Body of pancreas (tissue), 4 donors: Measurements from ENCODE around the gene ZFYVE21. TPM values are rescaled to one million over a fixed set of nuclear protein-coding genes. Genes with fewer than 3 reads are reported as not detected.

ENCODE experiments used
- ATAC-seq: fragments of 150-250 bp; one replicate; pipeline ENCODE4 v1.9.1; 2016
- DNase-seq, 4 donors: peaks; one replicate each; pipeline ENCODE4 v3.0.0-alpha.2; 2019
- H3K27ac ChIP-seq, 4 donors: fragments of 200-600 bp; sonication (generic); 1 replicate in 3 of 4; 2 replicates in 1 of 4; pipeline versions ENCODE4 v1.5.1 to v1.6.1; 2016 to 2019; ENCODE audit warnings: mild to moderate bottlenecking in 1 of 4, mixed read lengths in 1 of 4, moderate library complexity in 1 of 4
- H3K27me3 ChIP-seq, 2 donors: fragments of 200-600 bp; sonication (generic); one replicate each; pipeline ENCODE4 v1.6.0; 2016; ENCODE audit warnings: mild to moderate bottlenecking in 1 of 2
- H3K36me3 ChIP-seq, 2 donors: fragments of 200-600 bp; sonication (generic); replicated peaks in 1 of 2; 2 replicates each; pipeline ENCODE4 v1.5.1; 2016; ENCODE audit warnings: low read depth in 2 of 2; ENCODE audit not compliant: insufficient read depth in 1 of 2
- H3K4me1 ChIP-seq: fragments of 200-600 bp; sonication (generic); one replicate; pipeline ENCODE4 v1.6.0; 2016
- H3K4me3 ChIP-seq, 2 donors: fragments of 200-600 bp; sonication (generic); 1 replicate in 1 of 2; 2 replicates in 1 of 2; pipeline ENCODE4 v1.5.1; 2016 to 2019
- H3K9me3 ChIP-seq, 3 donors: fragments of 200-600 bp; sonication (generic); 1 replicate in 2 of 3; 2 replicates in 1 of 3; pipeline ENCODE4 v1.5.1; 2016
- POLR2A ChIP-seq, 3 donors: fragments of 450-650 bp; IDR thresholded peaks; one replicate each; pipeline ENCODE4 v1.6.1; 2016; ENCODE audit warnings: antibody characterized with exemption in 3 of 3, mild to moderate bottlenecking in 2 of 3
- WGBS, 2 donors: methylation state at CpG; one replicate each; pipeline ENCODE4 v1.1.5; 2017; 5-methylcytosine and 5-hydroxymethylcytosine counted together
- intact Hi-C: fragments of 100-400 bp; cut with DNase I; formaldehyde crosslinking; loops from one replicate; pipeline ENCODE4 v1.15.1; 2023
- total RNA-seq, 2 donors: library from RNA; depleted of rRNA; stranded (reverse); fragments of >200 nt; gene quantifications; one replicate each; pipeline ENCODE4 v1.1.0, GENCODE V29; 2016
- TF ChIP-seq, protein P1 (sequence below), 7 experiments: fragments of 450-650 bp in 4 of 7; fragments of 200-600 bp in 3 of 7; sonication (generic) in 3 of 7; IDR thresholded peaks; one replicate each; pipeline ENCODE4 v1.5.1; 2016 to 2019; ENCODE audit warnings: antibody characterized with exemption in 7 of 7

Gene ZFYVE21
- total RNA-seq, 2 donors from 2014 or later: 32.9 to 82.4 TPM

DNA sequence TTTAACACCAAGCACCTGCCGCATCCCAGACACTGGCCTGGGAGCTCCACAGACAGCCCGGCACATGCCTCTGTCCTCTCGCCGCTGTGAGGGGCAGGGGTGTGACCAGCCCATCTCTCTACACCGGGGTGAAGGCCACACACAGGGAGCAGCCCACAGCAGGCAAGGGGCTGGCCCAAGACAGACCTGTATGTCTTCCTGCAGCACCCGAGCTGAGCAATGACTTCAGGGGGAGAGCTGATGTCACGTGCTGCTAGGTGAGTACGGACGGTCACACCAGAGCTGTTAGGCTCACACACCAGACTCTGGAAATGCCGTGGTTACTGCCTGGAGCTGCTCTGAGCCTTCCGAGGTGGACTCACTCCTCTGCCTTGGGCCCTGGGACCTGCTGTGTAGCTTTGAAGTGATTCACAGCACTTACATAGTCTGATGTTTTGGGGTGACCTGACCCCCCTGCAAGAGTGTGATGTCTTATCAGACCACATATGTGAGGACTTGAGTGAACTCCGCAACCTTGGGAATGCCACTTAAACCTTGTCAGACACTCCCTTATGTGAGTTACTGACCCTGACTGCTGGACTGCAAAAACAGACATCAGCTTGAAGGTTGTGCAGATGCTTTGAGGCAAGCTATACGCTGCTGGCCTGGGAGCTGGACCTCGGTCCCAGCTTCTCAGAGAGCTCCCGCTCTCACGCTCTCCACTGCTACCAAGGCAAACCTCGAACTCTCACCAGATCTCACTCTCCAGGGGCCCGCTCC is 2.1 kb upstream of the ZFYVE21 start:
- H3K27me3 ChIP-seq: no peaks in the 10 kb centered on the region
- DNase-seq: no peak
- no peak overlapping the region for H3K4me3 ChIP-seq
- WGBS, 2 donors: 76 to 88% methylated on average over 14 to 17 of the region's 18 CpGs
- intact Hi-C loops: no loop called here
- H3K36me3 ChIP-seq: no peaks in the 10 kb centered on the region
- H3K27ac ChIP-seq: no peak overlapping the region
- no peak for ATAC-seq
- no peaks in the 10 kb centered on the region for H3K9me3 ChIP-seq
- peaks cover 54% of the 10 kb centered on the region for H3K4me1 ChIP-seq
- TF ChIP-seq, protein P1, sequence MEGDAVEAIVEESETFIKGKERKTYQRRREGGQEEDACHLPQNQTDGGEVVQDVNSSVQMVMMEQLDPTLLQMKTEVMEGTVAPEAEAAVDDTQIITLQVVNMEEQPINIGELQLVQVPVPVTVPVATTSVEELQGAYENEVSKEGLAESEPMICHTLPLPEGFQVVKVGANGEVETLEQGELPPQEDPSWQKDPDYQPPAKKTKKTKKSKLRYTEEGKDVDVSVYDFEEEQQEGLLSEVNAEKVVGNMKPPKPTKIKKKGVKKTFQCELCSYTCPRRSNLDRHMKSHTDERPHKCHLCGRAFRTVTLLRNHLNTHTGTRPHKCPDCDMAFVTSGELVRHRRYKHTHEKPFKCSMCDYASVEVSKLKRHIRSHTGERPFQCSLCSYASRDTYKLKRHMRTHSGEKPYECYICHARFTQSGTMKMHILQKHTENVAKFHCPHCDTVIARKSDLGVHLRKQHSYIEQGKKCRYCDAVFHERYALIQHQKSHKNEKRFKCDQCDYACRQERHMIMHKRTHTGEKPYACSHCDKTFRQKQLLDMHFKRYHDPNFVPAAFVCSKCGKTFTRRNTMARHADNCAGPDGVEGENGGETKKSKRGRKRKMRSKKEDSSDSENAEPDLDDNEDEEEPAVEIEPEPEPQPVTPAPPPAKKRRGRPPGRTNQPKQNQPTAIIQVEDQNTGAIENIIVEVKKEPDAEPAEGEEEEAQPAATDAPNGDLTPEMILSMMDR (IDR thresholded peaks at IDR 0.05): no peak
- TF ChIP-seq POLR2A (IDR thresholded peaks at IDR 0.05): no peak

DNA sequence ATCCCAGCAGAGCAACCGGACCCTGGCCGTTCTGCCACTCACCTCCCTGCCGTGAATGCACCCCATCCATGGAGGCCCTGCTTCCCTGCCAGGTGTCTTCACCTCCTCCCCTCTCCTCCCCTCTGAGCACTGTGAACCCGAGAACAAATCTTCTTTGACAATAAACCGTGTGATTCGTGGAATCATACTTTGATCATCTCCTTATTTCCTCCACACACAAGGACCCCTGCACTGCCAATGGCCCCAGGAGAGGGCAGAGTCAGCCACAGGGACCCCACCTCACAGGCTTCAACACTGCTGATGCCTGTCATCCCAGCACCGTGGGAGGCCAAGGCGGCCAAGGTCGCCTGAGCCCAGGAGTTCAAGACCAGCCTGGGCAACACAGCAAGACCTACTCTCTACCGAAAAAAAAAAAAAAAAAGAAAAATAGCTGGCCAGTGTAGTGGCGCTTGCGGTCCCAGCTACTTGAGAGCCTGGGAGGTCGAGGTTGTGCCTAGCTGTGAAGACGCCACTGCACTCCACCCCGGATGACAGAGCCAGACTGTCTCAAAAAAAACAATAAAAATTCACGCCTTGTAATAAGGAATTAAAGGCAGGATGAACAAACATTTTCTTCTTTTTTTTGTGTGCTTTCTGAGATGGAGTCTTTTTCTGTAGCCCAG is 1.4 kb upstream of the ZFYVE21 start:
- H3K9me3 ChIP-seq: no peaks in the 10 kb centered on the region
- no peak for DNase-seq
- no peaks in the 10 kb centered on the region for H3K36me3 ChIP-seq
- H3K27me3 ChIP-seq: no peaks in the 10 kb centered on the region
- ATAC-seq: no peak
- 61% methylated on average over 15 to 16 of the region's 16 CpGs for WGBS, 2 donors
- H3K4me3 ChIP-seq: no peak overlapping the region
- intact Hi-C loops: no loop called here
- no peak overlapping the region for H3K27ac ChIP-seq
- peaks cover 54% of the 10 kb centered on the region for H3K4me1 ChIP-seq
- TF ChIP-seq, protein P1 (IDR thresholded peaks at IDR 0.05): no peak
- TF ChIP-seq POLR2A (IDR thresholded peaks at IDR 0.05): no peak

DNA sequence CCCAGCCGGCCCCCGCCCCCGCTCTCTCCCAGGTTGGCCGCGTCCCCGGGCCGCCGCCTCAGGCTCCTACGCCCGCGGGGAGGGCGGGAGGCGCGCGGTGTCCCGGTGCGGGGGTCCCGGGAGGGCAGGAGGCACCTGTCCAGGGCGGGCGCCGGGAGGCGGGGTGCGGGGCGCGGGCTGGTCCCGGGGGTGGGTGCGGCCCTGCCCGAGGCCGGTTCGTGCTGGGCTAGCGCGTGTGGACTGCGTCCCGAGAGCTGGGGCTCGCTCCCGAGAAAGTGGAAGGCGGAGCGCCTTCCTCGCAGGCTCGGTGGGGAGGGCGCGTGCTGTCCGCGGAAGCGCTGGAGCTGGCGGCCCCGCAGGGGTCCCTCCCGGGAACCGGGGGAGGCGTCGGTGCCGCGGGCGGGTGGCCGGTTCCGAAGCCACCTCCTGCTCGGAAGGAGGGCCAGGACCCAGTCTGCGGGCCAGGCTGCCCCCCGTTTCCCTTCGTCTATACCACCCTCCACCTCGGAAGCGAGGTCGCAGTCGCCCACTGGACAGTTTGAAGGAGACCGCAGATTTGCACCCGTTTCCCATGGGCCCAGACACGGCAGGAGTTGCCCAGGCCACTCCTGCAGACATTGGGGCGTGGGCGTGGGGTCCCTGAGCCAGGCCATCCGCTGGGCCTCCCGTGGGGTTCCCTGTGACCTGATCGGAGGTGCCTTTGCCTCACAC is 636 bp downstream of the ZFYVE21 start:
- ATAC-seq: peak; percentile 5
- Histone ChIP-seq H3K4me1 (peaks cover 53% of the 10 kb centered on the region), H3K4me3 (peak overlapping the region; percentile 40 to 77), H3K27me3 (no peaks in the 10 kb centered on the region), H3K27ac (peak overlapping the region; percentile 50 to 83 (median 70)), H3K36me3 (no peaks in the 10 kb centered on the region), H3K9me3 (no peaks in the 10 kb centered on the region)
- TF ChIP-seq, protein P1 (IDR thresholded peaks at IDR 0.05): no peak
- TF ChIP-seq POLR2A (IDR thresholded peaks at IDR 0.05): no peak
- 5 to 17% methylated on average over 10 to 49 of the region's 72 CpGs for WGBS, 2 donors
- intact Hi-C loops: no loop called here
- DNase-seq: peak in 2 of 4 donors; percentile 44 to 45

DNA sequence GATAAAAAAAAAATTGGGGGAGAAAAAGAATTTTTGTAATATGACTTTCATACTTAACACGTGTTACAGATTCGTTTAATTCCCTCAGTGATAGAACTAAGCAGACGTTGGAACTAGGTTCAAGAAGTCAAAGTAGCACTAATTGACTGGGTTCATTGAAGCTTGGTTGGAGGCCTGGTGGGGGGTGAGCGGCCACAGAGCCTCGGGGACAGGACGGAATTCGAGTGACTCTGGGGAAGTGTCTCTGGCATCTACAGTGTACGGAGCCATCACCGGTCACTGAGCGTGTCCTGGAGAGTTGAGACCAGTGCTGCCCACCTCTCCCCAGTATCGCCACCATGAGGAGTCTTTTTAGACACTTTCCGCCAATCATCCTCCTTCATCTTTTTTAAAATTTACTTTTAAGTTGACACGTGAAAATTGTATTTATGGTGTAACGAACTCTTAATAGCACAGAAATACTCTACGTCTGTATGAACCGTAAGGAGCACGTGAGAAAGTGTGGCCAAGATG is 1.3 kb downstream of the ZFYVE21 start:
- no peak for ATAC-seq
- DNase-seq: no peak
- Histone ChIP-seq H3K27ac (no peak overlapping the region), H3K36me3 (no peaks in the 10 kb centered on the region), H3K27me3 (no peaks in the 10 kb centered on the region), H3K4me3 (peak overlapping the region; percentile 40 to 77), H3K4me1 (peaks cover 46% of the 10 kb centered on the region), H3K9me3 (no peaks in the 10 kb centered on the region)
- WGBS, 2 donors: 75% methylated on average over 17 of the region's 17 CpGs
- intact Hi-C loops: no loop called here
- TF ChIP-seq, protein P1 (IDR thresholded peaks at IDR 0.05): no peak
- TF ChIP-seq POLR2A (IDR thresholded peaks at IDR 0.05): no peak
